Prostate gland (tissue), 2 donors: ENCODE results near the gene CUL1. TPM values are rescaled to one million over a fixed set of nuclear protein-coding genes. Genes with fewer than 3 reads are reported as not detected.

ENCODE experiments used
- DNase-seq: peaks from one replicate; pipeline ENCODE4 v3.0.0-alpha.2; 2019; ENCODE audit warnings: low spot score
- H3K27ac ChIP-seq, 2 donors: fragments of 200-600 bp; sonication (generic); 2 replicates each; pipeline ENCODE4 v1.5.1; 2017 to 2019
- H3K27me3 ChIP-seq: fragments of 200-600 bp; sonication (generic); replicated peaks from 2 replicates; pipeline ENCODE4 v1.5.1; 2019; ENCODE audit not compliant: insufficient read depth
- H3K36me3 ChIP-seq, 2 donors: fragments of 200-600 bp; sonication (generic); 1 replicate in 1 of 2; 2 replicates in 1 of 2; pipeline versions ENCODE4 v1.5.1 to v1.8.1; 2017 to 2019
- H3K4me1 ChIP-seq: fragments of 200-600 bp; sonication (generic); replicated peaks from 2 replicates; pipeline ENCODE4 v1.5.1; 2019
- H3K4me3 ChIP-seq, 2 donors: fragments of 200-600 bp; sonication (generic); 2 replicates each; pipeline ENCODE4 v1.5.1; 2017 to 2019
- H3K9me3 ChIP-seq: fragments of 200-600 bp; sonication (generic); 2 replicates; pipeline ENCODE4 v1.5.1; 2017
- CTCF ChIP-seq, 4 experiments: fragments of 200-600 bp in 2 of 4; fragments of 450-650 bp in 2 of 4; sonication (generic) in 2 of 4; IDR thresholded peaks; 1 replicate in 3 of 4; 2 replicates in 1 of 4; pipeline ENCODE4 v1.5.1; 2016 to 2019; ENCODE audit warnings: antibody characterized with exemption in 4 of 4, mild to moderate bottlenecking in 2 of 4, moderate library complexity in 2 of 4
- POLR2A ChIP-seq: fragments of 450-650 bp; IDR thresholded peaks from one replicate; pipeline ENCODE4 v1.6.1; 2016; ENCODE audit warnings: antibody characterized with exemption, mild to moderate bottlenecking
- POLR2AphosphoS5 ChIP-seq: sonication (generic); formaldehyde crosslinking; IDR thresholded peaks from one replicate; pipeline ENCODE4 v1.6.1; 2017; ENCODE audit warnings: antibody characterized with exemption
- WGBS: methylation state at CpG from one replicate; pipeline ENCODE4 v1.1.5; 2018; 5-methylcytosine and 5-hydroxymethylcytosine counted together
- intact Hi-C: fragments of 100-400 bp; cut with DNase I; formaldehyde crosslinking; loops from one replicate; pipeline ENCODE4 v1.14.2; 2022
- total RNA-seq, 2 donors: library from RNA; depleted of rRNA; stranded (reverse); fragments of >200 nt; gene quantifications; one replicate each; pipeline ENCODE4 v1.1.0, GENCODE V29; 2016

Gene CUL1
- total RNA-seq, 2 donors from 2014 or later: 39.0 to 105 TPM

- Histone ChIP-seq H3K27me3 (no peaks in the 10 kb centered on the region), H3K9me3 (no peaks in the 10 kb centered on the region), H3K27ac (no peak overlapping the region), H3K36me3 (no peaks in the 10 kb centered on the region), H3K4me1 (no peaks in the 10 kb centered on the region), H3K4me3 (no peak overlapping the region)
- 83% methylated on average over 3 of the region's 3 CpGs for WGBS
- no peak for TF ChIP-seq CTCF (IDR thresholded peaks at IDR 0.05)
- TF ChIP-seq POLR2A: no peak
- TF ChIP-seq POLR2AphosphoS5: no peak
- intact Hi-C loops: no loop called here
- DNase-seq: no peak
Measured at GRCh38 chr7:148732862-148733261, 34.2 kb downstream of the CUL1 start.

GRCh38 chr7:148733496-148733895, 34.8 kb downstream of the CUL1 start:
- intact Hi-C loops: no loop called here
- Histone ChIP-seq H3K4me1 (no peaks in the 10 kb centered on the region), H3K4me3 (no peak overlapping the region), H3K36me3 (no peaks in the 10 kb centered on the region), H3K9me3 (no peaks in the 10 kb centered on the region), H3K27me3 (no peaks in the 10 kb centered on the region), H3K27ac (no peak overlapping the region)
- TF ChIP-seq POLR2AphosphoS5: no peak
- no peak for TF ChIP-seq POLR2A
- TF ChIP-seq CTCF (IDR thresholded peaks at IDR 0.05): no peak
- 27% methylated on average over 2 of the region's 2 CpGs for WGBS
- no peak for DNase-seq

GRCh38 chr7:148735141-148735540, 36.4 kb downstream of the CUL1 start:
- Histone ChIP-seq H3K27ac (no peak overlapping the region), H3K4me3 (no peak overlapping the region), H3K9me3 (no peaks in the 10 kb centered on the region), H3K36me3 (no peaks in the 10 kb centered on the region), H3K27me3 (no peaks in the 10 kb centered on the region), H3K4me1 (no peaks in the 10 kb centered on the region)
- DNase-seq: no peak
- 78% methylated on average over 11 of the region's 11 CpGs for WGBS
- intact Hi-C loops: no loop called here
- TF ChIP-seq CTCF (IDR thresholded peaks at IDR 0.05) (no peak), POLR2AphosphoS5 (no peak), POLR2A (no peak)

- DNase-seq: no peak
- no peaks in the 10 kb centered on the region for H3K27me3 ChIP-seq
- H3K4me1 ChIP-seq: no peaks in the 10 kb centered on the region
- TF ChIP-seq CTCF (IDR thresholded peaks at IDR 0.05): no peak
- TF ChIP-seq POLR2A: no peak
- no peak for TF ChIP-seq POLR2AphosphoS5
- H3K36me3 ChIP-seq: no peaks in the 10 kb centered on the region
- no peak overlapping the region for H3K4me3 ChIP-seq
- no peaks in the 10 kb centered on the region for H3K9me3 ChIP-seq
- intact Hi-C loops: no loop called here
- WGBS: 100% methylated on average over 3 of the region's 3 CpGs
- H3K27ac ChIP-seq: no peak overlapping the region
Measured at GRCh38 chr7:148735967-148736366, 37.3 kb downstream of the CUL1 start.

- DNase-seq: no peak
- intact Hi-C loops: no loop called here
- Histone ChIP-seq H3K27ac (no peak overlapping the region), H3K4me1 (no peaks in the 10 kb centered on the region), H3K27me3 (no peaks in the 10 kb centered on the region), H3K36me3 (no peaks in the 10 kb centered on the region), H3K4me3 (no peak overlapping the region), H3K9me3 (no peaks in the 10 kb centered on the region)
- TF ChIP-seq POLR2A: no peak
- TF ChIP-seq POLR2AphosphoS5: no peak
- no peak for TF ChIP-seq CTCF (IDR thresholded peaks at IDR 0.05)
- WGBS: 77% methylated on average over 14 of the region's 14 CpGs
Measured at GRCh38 chr7:148738737-148739535, 40.2 kb downstream of the CUL1 start.
